ENCODE measurements around the gene C19orf25.
A peak's percentile ranks its signal among the peaks of the same experiment; 100 is the strongest.

Gene C19orf25

GRCh38 chr19:1507192-1507660, 28.2 kb upstream of the C19orf25 start:
- no peaks in the 10 kb centered on the region for H3K36me3 ChIP-seq (ENCODE audit: control insufficient read depth, insufficient read depth, low read length)
- no peaks in the 10 kb centered on the region for H3K27me3 ChIP-seq (ENCODE audit: control insufficient read depth, insufficient read depth, low read length)
- no peak overlapping the region for H3K27ac ChIP-seq
- H3K4me1 ChIP-seq = peaks cover 2% of the 10 kb centered on the region
- H3K4me3 ChIP-seq (ENCODE audit: low read depth, low read length) = peak overlapping the region; percentile 58
- H3K9ac ChIP-seq = no peak overlapping the region
- no peaks in the 10 kb centered on the region for H3K79me2 ChIP-seq
- H3K4me2 ChIP-seq (ENCODE audit: low read length) = peak overlapping the region; percentile 95
- no peak overlapping the region for H2AFZ ChIP-seq
- TF ChIP-seq, protein P1, sequence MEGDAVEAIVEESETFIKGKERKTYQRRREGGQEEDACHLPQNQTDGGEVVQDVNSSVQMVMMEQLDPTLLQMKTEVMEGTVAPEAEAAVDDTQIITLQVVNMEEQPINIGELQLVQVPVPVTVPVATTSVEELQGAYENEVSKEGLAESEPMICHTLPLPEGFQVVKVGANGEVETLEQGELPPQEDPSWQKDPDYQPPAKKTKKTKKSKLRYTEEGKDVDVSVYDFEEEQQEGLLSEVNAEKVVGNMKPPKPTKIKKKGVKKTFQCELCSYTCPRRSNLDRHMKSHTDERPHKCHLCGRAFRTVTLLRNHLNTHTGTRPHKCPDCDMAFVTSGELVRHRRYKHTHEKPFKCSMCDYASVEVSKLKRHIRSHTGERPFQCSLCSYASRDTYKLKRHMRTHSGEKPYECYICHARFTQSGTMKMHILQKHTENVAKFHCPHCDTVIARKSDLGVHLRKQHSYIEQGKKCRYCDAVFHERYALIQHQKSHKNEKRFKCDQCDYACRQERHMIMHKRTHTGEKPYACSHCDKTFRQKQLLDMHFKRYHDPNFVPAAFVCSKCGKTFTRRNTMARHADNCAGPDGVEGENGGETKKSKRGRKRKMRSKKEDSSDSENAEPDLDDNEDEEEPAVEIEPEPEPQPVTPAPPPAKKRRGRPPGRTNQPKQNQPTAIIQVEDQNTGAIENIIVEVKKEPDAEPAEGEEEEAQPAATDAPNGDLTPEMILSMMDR (IDR thresholded peaks at IDR 0.05) = no peak
- no peaks in the 10 kb centered on the region for H3K9me3 ChIP-seq (ENCODE audit: control insufficient read depth, low read length)

DNA sequence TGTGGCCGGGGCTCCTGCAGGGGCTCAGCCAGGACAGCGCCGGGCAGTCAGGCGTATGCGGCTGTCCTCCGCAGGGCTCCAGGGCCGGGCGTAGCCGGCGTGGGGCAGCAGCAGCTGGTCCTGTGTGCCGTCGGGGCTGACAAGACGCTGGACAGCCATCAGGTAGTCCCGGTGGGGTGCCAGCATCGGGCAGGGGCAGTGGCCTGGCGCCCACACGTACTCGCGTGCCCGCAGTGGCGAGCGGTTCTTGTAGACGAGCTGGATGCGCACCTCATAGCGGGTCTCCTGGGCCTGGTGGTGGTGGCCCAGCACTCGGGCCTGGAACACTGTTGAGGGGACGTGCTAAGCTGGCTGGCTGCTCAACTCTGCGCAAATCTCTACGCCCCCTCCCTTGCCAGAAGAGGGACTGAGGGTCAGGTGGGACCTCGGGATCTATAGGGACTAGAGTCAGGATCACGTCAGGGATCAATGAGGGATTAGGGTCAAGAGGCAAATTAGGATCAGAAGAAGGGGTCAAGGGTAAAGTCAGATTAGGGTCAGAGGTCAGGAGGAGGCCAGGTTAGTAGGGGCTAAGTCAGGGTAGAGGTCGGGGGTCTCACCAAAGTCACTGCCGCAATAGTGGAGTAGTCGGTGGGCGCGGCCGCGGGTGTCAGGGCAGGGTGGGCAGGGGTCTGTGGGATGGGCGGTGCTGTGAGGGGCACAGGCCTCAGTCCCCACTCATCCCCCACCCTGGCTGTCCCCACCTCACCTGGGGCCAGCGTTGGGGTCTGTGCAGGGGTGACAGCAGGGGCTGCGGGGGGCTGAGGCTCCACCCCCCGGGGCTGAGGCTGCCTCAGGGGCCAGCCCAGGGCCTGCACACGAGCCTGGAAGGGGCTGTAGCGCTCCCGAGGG, 27.2 kb upstream of the C19orf25 start:
- Histone ChIP-seq H3K9ac (no peak overlapping the region), H3K27ac (no peak overlapping the region), H3K9me3 (ENCODE audit: control insufficient read depth, low read length) (no peaks in the 10 kb centered on the region), H3K4me1 (peaks cover 2% of the 10 kb centered on the region), H3K4me3 (ENCODE audit: low read depth, low read length) (no peak overlapping the region), H2AFZ (no peak overlapping the region), H3K79me2 (no peaks in the 10 kb centered on the region), H3K27me3 (ENCODE audit: control insufficient read depth, insufficient read depth, low read length) (no peaks in the 10 kb centered on the region), H3K36me3 (ENCODE audit: control insufficient read depth, insufficient read depth, low read length) (no peaks in the 10 kb centered on the region), H3K4me2 (ENCODE audit: low read length) (no peak overlapping the region)
- TF ChIP-seq, protein P1 (IDR thresholded peaks at IDR 0.05) = no peak

- peaks cover 2% of the 10 kb centered on the region for H3K4me1 ChIP-seq
Observed at GRCh38 chr19:1505012-1505411, 26.0 kb upstream of the C19orf25 start.

DNA sequence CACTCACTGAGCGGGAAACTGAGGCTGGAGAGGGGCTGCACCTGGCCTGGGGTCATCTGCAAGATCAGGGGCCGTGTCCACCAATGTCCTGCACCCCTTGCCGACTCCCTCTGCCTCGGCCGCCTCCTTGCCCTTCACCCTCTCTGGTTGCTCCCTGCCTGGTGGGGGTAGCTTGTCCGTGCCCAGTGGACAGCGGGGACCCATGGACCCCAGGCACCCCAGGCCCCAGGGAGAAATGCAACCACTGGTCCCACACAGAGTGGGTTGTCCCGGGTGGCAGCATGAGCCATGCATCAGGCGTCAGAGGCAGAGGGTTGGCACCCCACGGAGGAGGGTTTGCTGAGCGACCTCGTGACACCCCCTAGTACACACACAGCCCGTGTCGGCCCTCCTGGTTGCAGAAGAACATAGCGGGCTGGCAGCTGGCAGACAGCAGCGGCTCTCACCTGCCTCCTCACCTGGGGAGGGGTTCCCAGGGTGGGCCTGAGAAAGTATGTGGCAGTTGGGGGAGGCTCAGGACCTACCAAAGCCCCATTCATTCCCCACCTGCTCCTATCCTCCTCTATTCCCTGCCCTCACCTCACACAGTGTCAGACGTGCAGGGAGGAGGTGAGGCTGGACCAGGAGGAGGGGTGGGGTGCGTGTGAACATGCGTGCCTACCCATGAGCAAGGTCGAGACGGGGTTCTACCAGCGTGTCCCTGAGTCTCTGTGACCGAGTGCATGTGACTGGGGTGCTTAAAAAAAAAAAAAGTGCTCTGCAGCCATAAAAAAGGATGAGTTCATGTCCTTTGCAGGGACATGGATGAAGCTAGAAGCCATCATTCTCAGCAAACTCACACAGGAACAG, 25.1 kb upstream of the C19orf25 start:
- Histone ChIP-seq H3K79me2 (no peaks in the 10 kb centered on the region), H3K4me3 (ENCODE audit: low read depth, low read length) (no peak overlapping the region), H3K36me3 (ENCODE audit: control insufficient read depth, insufficient read depth, low read length) (no peaks in the 10 kb centered on the region), H3K27ac (no peak overlapping the region), H3K9ac (no peak overlapping the region), H3K27me3 (ENCODE audit: control insufficient read depth, insufficient read depth, low read length) (no peaks in the 10 kb centered on the region), H2AFZ (no peak overlapping the region), H3K4me1 (peaks cover 2% of the 10 kb centered on the region), H3K4me2 (ENCODE audit: low read length) (no peak overlapping the region), H3K9me3 (ENCODE audit: control insufficient read depth, low read length) (no peaks in the 10 kb centered on the region)
- TF ChIP-seq, protein P1 (IDR thresholded peaks at IDR 0.05) = no peak

More at GRCh38 chr19:1505012-1505411, 26.0 kb upstream of the C19orf25 start:
- no peak overlapping the region for H3K4me3 ChIP-seq (ENCODE audit: low read depth, low read length)
- H3K4me2 ChIP-seq (ENCODE audit: low read length) = no peak overlapping the region
- no peaks in the 10 kb centered on the region for H3K36me3 ChIP-seq (ENCODE audit: control insufficient read depth, insufficient read depth, low read length)
- H2AFZ ChIP-seq = no peak overlapping the region
- no peaks in the 10 kb centered on the region for H3K27me3 ChIP-seq (ENCODE audit: control insufficient read depth, insufficient read depth, low read length)
- TF ChIP-seq, protein P1 (IDR thresholded peaks at IDR 0.05) = no peak
- H3K9ac ChIP-seq = no peak overlapping the region
- no peak overlapping the region for H3K27ac ChIP-seq
- H3K79me2 ChIP-seq = no peaks in the 10 kb centered on the region
- no peaks in the 10 kb centered on the region for H3K9me3 ChIP-seq (ENCODE audit: control insufficient read depth, low read length)

Measured in parathyroid adenoma (tissue), 2 donors.